Endometrial microvascular endothelial cells (primary cell): ENCODE results near the gene GABRG3. TPM values are rescaled to one million over a fixed set of nuclear protein-coding genes. Genes with fewer than 3 reads are reported as not detected.
"Not testable (repeated sequence)": the region's sequence is repeated elsewhere in the genome, so short reads cannot be mapped to it uniquely, and the experiment has no call there.

Experiments
- in situ Hi-C: cut with HindIII; loops from 2 replicates; pipeline ENCODE4 v1.10.0; 2017; ENCODE audit warnings: low sequenced_read_pairs, low pct_unique_long_range_greater_than_20kb; ENCODE audit errors: inconsistent ontology term
- total RNA-seq: library from RNA; depleted of rRNA; stranded (reverse); fragments of >200 nt; gene quantifications from one replicate; pipeline ENCODE4 v1.2.3, GENCODE V29; 2015; ENCODE audit errors: inconsistent ontology term

GABRG3 gene
- total RNA-seq, 1 donor from 2014 or later, result not detected

DNA sequence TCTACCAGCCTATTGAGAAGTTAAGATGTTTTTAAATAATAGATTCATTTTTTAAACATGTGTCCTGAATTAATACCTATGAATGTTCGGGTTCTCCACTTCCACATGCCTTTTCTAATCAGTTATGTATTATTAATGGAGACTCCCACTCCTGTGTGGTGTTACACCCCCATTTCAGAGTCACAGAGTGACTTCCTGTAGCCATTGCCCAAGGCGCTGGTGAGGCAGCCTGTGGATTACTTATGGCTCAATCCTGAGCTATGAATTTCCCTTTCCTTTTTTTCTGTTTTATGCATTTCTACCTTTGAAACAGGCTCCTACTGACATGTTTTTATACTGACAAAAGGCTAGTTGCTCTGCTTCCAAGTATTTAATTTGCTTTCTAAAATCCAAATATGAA is 162.3 kb downstream of the GABRG3 start:
- in situ Hi-C loops, result no loop called here

DNA sequence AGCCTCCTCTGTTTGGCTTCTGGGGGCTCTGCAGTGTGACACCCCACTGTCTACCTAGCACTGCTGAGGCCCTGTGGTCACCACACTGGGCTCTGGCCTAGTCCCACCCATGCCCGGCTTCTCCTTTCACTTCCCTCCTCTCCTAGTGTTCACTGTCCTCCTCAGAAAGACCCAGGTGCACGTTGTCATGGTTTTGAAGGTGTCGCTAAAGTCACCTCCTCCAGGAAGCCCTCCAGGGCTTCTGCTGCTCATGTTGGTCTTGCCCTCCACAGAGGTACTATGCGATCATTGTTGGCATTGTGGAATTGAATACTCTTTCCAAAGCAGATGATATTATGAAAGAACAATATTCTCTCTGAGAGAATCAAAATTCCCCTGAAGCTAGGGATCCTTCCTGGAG is 163.5 kb downstream of the GABRG3 start:
- in situ Hi-C loops, result no loop called here

DNA sequence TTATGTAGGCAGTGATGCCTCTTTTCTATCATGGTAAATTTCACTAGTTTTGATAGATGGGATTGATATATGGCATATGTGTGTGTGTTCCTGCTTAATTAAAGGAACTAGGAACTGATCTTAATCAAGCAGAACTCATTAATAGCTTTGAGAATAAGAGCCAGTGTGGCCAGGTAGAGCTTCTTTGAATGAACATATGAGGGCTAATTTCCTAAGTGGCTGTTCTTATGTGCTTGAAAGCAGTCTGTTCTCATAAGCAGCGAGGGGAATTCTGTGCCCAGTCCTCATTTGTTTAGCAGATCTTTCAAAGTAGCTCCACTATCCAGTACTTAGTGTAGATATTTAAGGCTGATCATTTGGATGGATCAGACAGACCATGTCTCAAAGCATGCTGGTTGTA is 164.2 kb downstream of the GABRG3 start:
- in situ Hi-C loops, result no loop called here

DNA sequence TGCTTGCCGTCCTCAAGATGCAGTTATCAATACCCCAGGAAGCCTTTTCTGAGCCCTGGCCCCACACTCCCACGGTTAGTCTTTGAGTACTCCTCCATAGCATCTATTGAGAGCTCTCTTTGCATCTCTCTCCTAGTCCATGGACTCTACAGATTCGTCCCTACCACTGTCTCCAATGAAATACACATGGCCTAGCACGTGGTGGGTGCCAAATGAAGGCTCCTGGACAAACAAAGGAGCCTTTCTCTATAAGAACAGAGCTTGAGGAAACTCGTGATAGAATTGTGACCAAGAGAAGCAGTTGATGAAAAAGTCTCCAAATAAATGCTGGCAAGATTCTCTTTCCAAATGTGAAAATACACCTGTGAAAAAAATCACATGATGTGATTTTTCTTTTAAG is 166.1 kb downstream of the GABRG3 start:
- in situ Hi-C loops, result no loop called here

DNA sequence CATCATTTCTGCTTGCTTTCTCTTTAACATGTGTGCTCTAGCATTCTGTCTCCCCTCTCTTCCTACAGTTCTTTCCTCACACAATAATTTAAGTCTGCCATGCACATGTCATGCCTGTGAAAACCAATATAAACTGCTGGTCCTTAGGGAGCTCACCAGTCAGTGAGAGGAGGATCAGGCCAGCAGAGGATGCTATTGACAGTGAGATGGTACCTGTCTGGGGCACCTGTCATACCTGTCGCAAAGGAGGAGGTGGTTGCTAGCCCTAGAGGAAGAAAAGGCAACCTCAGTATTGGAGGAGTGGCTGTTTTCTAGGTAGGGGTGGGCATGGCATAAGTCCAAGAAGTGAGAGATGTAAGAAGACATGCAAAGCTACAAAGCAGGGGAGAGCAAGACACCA is 194.6 kb downstream of the GABRG3 start:
- in situ Hi-C loops, result no loop called here

DNA sequence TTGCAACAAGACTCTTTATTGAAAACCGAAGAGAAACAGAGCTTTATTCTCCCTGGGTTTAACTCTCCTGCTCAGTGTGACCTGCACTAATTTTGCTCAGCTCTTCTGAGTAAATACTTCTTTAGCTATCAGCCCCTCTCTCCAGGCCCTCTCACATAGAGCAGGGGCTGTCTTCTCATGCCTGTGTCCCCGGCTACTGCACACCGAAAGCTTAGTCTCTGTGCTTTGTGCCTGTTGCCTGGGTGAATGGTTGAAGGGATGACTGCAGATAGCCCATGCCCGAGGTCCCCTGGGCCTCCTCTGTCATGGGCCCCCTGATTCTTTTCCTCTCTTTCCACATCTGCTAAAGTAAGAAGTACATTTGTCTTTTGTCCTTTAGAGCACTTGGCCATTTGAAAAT is 195.9 kb downstream of the GABRG3 start:
- in situ Hi-C loops, result no loop called here

DNA sequence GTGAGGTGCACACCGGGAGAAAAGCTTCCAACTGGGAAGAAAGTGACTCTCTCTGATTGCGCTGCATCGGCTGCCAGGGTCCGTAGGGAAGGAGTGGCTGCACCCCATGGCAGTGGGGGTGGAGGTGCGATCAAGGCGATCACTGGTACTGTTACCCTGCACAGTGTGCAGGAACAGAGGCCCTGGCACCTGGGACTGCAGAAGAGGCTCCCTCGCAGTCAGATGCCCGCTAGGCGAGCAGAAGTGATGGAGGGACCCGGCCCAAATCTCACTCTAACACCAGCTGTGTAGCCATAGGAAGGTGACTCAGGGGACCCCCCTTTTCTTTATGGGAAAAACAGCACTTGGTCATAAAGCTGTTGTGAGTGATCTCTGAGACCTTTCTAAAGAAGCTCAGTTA is 196.8 kb downstream of the GABRG3 start:
- in situ Hi-C loops, result no loop called here

DNA sequence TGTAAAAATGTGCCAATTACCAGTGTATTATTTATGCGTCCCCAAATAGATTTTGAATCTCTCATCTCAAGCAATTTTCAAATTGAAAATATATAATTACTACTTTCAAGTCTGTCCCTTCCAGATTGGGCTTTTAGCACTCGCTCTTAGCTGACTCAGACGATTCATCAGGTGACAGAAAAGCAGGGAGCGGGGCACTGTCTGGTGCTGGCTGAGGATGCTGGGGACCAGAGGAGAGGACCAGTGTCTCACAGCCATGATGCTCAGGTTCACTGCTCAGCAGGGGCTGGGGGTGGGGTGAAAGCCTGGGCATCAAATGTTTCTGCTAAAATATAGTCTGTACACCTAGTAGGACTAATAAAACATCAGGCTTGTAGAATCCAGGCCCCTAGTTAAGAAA is 199.9 kb downstream of the GABRG3 start:
- in situ Hi-C loops, result no loop called here

DNA sequence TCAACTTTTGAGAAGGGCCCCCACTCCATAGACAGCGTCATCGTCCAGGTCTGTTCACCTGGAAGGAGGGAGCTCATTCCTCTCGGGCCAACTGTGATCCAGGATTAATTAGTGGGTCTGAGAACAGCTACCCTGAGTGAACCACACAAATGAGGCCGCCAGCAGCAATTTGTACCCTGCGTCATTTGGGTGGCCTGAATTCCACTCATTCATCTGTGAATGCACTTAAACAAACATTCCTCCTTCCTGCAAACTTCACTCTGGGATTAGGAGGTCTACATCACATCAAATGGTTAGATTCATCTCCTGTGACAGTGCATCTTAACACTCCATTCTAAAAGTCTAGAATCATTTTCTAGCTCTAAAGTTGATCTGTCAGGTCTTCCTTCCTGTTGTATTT is 201.8 kb downstream of the GABRG3 start:
- in situ Hi-C loops, result no loop called here

DNA sequence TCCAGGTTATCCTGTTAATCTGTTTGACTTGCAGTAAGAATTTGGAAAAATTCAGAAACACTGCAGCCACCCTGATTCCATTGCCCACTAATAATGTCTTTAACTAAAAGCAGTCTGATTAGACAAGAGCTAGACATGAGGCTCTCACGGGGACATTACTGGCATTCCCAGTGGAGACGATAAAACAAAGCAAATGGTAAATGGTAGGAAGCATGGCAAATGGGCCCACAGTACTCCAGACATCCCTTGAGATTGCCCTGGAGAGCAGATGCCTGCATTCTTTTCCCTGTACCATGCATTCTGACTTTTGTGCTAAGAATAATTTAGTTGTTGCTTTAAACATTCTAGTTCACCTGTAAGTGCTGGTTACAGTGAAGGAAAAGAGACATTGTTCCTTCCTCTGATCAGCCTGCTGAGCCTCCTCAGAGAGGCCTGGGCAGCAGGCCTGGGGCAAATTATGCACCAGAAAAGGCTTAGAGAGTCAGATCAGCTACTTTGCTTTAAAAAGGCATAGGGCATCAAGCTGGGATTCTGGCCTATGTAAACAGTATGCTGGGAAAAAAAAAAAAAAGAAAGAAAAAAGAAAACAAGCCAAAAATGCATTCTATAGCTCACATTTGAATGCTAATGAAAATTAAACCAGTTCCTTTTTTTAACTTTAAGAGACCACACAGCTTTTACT is 204.6 kb downstream of the GABRG3 start:
- in situ Hi-C loops, result no loop called here

DNA sequence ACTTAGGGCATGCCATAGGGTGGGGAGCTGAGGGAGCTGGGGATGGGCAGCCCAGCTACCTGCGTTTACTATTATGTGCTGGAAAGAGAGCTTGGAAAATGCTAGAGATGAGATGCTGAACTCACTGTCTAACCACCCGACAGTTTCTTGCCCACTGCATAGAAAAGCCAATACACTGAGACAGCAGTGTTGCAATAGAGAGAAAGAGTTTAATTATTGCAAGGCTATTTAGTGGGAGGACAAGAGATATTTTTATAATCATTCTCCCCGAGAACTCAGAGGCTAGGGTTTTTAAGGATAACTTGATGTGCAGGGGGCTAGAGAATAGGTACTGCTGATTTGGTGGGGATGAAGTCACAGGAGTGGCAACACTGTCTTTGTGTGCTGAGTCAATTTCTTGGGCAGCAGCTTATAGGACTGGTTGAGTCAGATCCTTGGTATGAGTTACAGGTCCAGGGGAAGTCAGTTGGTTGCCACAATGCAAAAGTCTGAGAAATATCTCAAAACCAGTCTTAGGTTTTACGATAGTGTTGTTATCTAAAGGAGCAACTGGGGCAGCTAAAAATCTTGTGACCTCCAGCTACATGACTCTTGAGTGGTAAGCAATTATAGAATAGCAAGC is 205.9 kb downstream of the GABRG3 start:
- in situ Hi-C loops, result no loop called here

DNA sequence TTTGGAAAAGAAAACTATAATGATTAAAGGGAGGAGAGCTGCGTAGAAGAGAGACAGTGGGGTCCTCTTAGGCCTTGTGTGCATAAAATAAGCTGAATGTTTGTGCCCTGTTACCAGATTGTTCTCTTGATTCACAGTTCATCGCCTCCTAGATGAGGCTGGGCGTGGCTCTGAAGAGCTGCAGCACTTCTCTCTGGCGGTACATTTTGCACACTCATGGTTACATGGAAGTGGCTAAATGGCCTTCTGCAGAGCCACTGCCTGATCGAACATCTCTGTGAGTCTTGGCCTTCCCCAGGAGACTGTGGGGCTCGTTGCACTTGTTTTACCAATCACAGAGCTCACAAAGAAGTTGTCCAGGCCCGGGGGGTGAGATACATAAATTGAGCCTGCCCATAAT is 208.8 kb downstream of the GABRG3 start:
- in situ Hi-C loops, result no loop called here

DNA sequence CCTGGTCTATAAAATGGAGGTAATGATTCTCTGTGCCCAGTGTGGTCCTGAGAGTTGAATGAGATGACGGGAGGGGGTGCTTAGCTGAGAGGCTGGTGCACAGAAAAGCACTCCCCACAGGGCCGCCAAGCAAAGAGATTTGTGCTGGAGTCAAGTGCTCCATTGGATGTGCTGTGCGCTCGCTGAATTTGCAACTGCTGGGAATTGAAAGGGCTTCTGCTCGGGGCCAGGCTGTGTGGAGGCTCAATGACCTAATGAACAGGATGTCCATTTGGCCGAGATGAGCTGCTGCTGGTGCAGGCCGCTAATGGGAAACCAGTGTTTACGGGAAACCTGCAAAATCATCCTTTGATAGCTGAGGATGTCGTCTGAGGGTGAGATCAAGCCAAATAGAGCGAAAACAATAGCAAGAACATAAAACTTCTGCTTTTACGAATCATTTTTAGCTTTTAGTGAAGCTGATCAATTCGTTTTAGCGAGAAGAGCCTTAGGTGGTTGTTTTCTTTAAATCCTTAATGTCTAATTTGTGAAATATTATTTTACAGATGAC is 211.7 kb downstream of the GABRG3 start:
- in situ Hi-C loops, result no loop called here

DNA sequence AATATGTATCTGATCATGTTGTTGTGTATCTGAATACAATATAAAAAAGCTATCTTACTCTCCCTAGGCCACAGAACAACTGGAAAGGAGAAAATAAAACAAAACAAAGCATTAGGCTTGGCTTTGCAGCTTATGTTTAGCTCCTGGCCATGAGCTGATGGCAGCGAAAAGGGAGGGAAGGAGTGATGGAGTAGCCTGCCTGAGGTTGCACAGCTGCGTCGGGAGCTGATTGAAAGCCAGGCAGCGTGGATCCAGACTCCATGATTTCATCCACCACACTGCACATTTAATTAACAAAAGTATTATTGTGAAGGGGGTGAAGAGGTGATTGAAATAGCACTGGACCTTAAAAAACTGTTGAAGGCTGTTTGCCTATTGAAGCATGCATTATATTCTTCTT is 212.2 kb downstream of the GABRG3 start:
- in situ Hi-C loops, result no loop called here

DNA sequence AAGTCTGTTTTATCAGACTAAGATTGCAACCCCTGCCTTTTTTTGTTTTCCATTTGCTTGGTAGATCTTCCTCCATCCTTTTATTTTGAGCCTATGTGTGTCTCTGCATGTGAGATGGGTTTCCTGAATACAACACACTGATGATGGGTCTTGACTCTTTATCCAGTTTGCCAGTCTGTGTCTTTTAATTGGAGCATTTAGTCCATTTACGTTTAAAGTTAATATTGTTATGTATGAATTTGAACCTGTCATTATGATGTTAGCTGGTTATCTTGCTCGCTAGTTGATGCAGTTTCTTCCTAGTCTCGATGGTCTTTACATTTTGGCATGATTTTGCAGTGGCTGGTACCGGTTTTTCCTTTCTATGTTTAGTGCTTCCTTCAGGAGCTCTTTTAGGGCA is 220.5 kb downstream of the GABRG3 start:
- in situ Hi-C loops, result not testable (repeated sequence)

DNA sequence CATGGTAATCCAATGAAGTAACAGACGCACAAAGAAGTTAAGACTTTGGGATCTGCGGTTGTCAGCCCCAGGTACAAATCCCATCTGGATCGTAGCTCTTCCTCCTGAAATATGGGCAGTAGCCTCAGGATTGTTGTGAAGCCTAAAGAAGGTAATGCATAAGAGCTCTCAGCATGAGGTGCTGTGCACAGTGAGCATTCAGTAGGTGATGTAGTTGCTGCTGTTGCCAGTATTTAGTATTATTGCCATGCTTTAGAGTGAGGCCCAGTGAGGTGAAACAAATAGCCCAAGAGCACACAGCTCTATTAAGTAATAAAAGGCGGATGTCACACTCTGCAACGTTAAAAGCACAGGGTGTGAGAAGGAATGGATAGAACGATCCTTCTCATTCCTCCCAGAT is 225.7 kb downstream of the GABRG3 start:
- in situ Hi-C loops, result no loop called here

DNA sequence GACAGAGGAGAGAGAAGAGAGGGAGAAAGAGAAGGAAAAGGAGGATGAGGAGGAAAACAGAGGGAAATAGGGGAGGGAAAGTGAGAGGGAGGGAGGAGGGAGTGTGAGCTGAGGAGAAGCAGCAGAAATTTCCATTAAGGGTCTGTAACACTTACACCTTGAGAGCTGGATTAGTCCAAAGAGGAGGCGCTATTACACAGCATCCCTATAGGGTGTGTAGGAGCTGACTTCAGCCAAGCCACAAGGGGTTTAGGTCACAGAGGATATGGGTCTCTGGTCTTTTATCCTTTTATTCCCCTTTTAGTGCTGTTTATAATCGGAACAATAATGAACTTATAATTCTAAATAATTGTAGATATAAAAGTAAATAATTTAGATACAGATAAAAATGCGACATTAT is 230.4 kb downstream of the GABRG3 start:
- in situ Hi-C loops, result no loop called here

DNA sequence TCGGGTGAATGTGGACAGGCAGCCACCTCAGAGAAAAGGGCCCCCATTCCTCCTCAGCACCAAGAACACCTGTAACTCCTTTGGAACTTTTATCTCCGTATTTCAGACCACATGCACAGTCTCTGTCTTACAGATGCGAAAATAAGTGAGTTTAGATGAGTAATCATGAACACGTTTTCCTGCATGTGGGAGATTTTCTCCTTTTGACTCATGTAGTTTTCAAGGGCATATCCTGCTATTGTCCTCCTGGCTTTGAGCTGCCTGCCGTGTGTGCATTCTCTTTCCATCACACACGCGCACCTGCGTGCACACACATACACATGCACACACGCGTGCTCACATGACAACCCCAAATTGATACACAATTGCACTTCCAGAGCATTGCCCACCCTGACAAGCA is 239.2 kb downstream of the GABRG3 start:
- in situ Hi-C loops, result no loop called here

DNA sequence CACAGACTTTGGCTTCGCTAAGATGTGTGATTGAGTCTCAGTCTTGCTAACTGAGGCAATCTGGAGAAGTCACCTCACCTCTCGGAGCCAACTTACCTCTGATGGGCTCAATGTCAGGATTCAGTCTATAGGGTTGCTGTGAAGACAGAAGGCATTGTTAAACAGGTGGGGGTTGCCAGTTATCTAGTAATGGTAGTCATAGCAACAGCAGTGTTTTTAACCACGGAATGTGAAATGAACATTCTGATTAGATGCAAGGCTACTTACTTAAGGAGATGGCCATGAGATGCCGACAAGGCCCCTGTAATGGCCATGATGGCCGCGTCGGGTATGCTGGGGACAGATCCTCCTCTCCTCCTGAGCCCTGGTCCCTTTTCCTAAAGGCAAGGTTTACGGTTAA is 243.1 kb downstream of the GABRG3 start:
- in situ Hi-C loops, result no loop called here

DNA sequence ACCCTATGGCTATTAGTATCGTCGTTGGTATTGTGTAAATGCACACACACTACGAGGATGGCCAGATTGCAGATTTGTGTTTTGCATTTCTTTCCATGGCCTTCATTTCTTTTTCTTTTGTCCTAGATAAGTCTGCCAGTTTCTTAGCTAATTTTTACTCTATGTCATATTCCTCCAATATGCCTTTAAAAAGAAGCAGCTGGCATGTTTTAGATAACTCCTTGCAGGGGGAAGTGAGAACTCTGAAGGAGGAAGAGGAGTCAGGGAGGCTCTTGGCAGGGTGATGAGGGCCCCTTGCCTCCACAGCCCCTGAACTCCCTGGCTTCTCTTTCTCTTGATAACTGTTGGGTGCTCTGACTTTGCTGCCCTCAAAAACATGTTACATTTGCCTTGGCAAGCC is 244.0 kb downstream of the GABRG3 start:
- in situ Hi-C loops, result no loop called here

DNA sequence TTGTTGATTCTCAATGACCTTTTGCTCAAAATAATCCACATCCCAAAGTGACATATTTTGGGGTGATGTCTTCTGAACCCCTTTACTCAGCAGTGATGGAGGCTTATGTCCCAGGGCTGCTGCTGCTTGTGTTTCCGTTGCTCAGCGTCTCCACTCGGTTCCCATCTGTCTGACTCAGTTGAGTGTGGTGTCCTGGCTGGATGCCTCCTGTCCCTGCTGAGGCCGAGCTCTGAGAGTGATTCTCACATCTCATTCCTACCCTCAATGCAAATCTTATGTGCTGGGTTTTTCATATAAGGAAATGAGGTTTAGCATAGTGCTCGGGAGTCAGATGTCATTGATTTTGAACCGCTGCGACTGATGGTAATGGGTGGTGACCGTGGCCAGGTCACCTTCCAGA is 247.4 kb downstream of the GABRG3 start:
- in situ Hi-C loops, result no loop called here
